ENCODE results near the gene CREM. TPM values are rescaled to one million over a fixed set of nuclear protein-coding genes. Genes with fewer than 3 reads are reported as not detected.

Gene CREM
- polyA plus RNA-seq, 1 of the 3 experiments (the other 2 are of a cell fraction), result 41.4 TPM

GRCh38 chr10:35083242-35083641 lies 43.4 kb upstream of the CREM start:
- H3K27ac ChIP-seq (ENCODE audit: low read depth in 2 of 2, low read length in 1 of 2), result no peak overlapping the region
- H3K79me2 ChIP-seq (ENCODE audit: insufficient read depth), result peaks cover 91% of the 10 kb centered on the region
- no peak overlapping the region for H3K4me3 ChIP-seq (ENCODE audit: low read depth in 2 of 2, low read length in 1 of 2)
- peaks cover 7% of the 10 kb centered on the region; the same call in 1 of the 2 replicates for H3K9me3 ChIP-seq
- H3K36me3 ChIP-seq (replicated peaks in 1 of 2; ENCODE audit: control insufficient read depth in 1 of 2, insufficient read depth in 2 of 2, low read length in 1 of 2), result peaks cover 0 to 8% of the 10 kb centered on the region in 2 experiments
- POLR2A ChIA-PET, result no interaction called here
- no peaks in the 10 kb centered on the region for H3K9me2 ChIP-seq
- H3K27me3 ChIP-seq (ENCODE audit: insufficient read depth), result no peaks in the 10 kb centered on the region
- 100% methylated on average over 1 of the region's 1 CpG for WGBS (ENCODE audit: low lambda C conversion rate)
- DNase-seq, result no peak
- no peak overlapping the region for H3K9ac ChIP-seq
- TF ChIP-seq RCOR1 (IDR thresholded peaks at IDR 0.05; ENCODE audit: low read length), result no peak
- TF ChIP-seq, protein P1, sequence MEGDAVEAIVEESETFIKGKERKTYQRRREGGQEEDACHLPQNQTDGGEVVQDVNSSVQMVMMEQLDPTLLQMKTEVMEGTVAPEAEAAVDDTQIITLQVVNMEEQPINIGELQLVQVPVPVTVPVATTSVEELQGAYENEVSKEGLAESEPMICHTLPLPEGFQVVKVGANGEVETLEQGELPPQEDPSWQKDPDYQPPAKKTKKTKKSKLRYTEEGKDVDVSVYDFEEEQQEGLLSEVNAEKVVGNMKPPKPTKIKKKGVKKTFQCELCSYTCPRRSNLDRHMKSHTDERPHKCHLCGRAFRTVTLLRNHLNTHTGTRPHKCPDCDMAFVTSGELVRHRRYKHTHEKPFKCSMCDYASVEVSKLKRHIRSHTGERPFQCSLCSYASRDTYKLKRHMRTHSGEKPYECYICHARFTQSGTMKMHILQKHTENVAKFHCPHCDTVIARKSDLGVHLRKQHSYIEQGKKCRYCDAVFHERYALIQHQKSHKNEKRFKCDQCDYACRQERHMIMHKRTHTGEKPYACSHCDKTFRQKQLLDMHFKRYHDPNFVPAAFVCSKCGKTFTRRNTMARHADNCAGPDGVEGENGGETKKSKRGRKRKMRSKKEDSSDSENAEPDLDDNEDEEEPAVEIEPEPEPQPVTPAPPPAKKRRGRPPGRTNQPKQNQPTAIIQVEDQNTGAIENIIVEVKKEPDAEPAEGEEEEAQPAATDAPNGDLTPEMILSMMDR (IDR thresholded peaks at IDR 0.05), result no peak
- TF ChIP-seq, protein P2, sequence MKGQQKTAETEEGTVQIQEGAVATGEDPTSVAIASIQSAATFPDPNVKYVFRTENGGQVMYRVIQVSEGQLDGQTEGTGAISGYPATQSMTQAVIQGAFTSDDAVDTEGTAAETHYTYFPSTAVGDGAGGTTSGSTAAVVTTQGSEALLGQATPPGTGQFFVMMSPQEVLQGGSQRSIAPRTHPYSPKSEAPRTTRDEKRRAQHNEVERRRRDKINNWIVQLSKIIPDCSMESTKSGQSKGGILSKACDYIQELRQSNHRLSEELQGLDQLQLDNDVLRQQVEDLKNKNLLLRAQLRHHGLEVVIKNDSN (IDR thresholded peaks at IDR 0.05; ENCODE audit: borderline replicate concordance, low read depth), result no peak
- no peak for TF ChIP-seq TCF12 (IDR thresholded peaks at IDR 0.05)
- TF ChIP-seq EP300 (IDR thresholded peaks at IDR 0.05; ENCODE audit: borderline replicate concordance in 1 of 2, low read depth in 1 of 2, low read length in 1 of 2), result no peak
- no peak for TF ChIP-seq TEAD4 (IDR thresholded peaks at IDR 0.05; ENCODE audit: borderline replicate concordance, insufficient read depth)
- no peak for TF ChIP-seq GABPA (IDR thresholded peaks at IDR 0.05; ENCODE audit: low read depth)
- no peak for TF ChIP-seq FOXJ3 (CRISPR knock-in tag; IDR thresholded peaks at IDR 0.05)
- no peak for TF ChIP-seq FOXM1 (IDR thresholded peaks at IDR 0.05; ENCODE audit: low read depth)
- TF ChIP-seq SMC3 (IDR thresholded peaks at IDR 0.05; ENCODE audit: low read depth, low read length), result no peak
- TF ChIP-seq TAF1 (IDR thresholded peaks at IDR 0.05; ENCODE audit: borderline replicate concordance, low read depth, low read length), result no peak
- TF ChIP-seq RXRA (IDR thresholded peaks at IDR 0.05; ENCODE audit: borderline replicate concordance, low read depth), result no peak
- no peak overlapping the region for H3K4me2 ChIP-seq
- H2AFZ ChIP-seq (ENCODE audit: low read depth), result no peak overlapping the region
- H3F3A ChIP-seq (replicated peaks; ENCODE audit: insufficient read depth), result peaks cover 24% of the 10 kb centered on the region
- no peaks in the 10 kb centered on the region for H3K4me1 ChIP-seq (ENCODE audit: control insufficient read depth in 1 of 2, insufficient read depth in 2 of 2, low read depth in 1 of 2, low read length in 1 of 2)
- CTCF ChIA-PET, result no interaction called here
- no peaks in the 10 kb centered on the region for H4K20me1 ChIP-seq (ENCODE audit: insufficient read depth)

- CTCF ChIA-PET, result interaction anchor here (1.1 to 2.4 kb wide), 3 partner anchors 10 to 125 kb away, joined by 3 to 7 read pairs (median 6); no protein-coding TSS in a partner anchor
- H3F3A ChIP-seq (replicated peaks; ENCODE audit: insufficient read depth), result no peaks in the 10 kb centered on the region
- peaks cover 56% of the 10 kb centered on the region for H3K79me2 ChIP-seq (ENCODE audit: insufficient read depth)
These were observed 37.0 kb upstream of the CREM start for GRCh38 chr10:35089611-35090161.

More at GRCh38 chr10:35089611-35090161, 37.0 kb upstream of the CREM start:
- Histone ChIP-seq H3K9me2 (no peaks in the 10 kb centered on the region), H3K4me3 (ENCODE audit: low read depth in 2 of 2, low read length in 1 of 2) (peak overlapping the region; percentile 64 to 82), H3K27ac (ENCODE audit: low read depth in 2 of 2, low read length in 1 of 2) (peak overlapping the region; percentile 80 to 87; a peak in 2 of 4 replicates), H3K4me1 (ENCODE audit: control insufficient read depth in 1 of 2, insufficient read depth in 2 of 2, low read depth in 1 of 2, low read length in 1 of 2) (peaks cover 2 to 5% of the 10 kb centered on the region in 2 experiments; a peak in 1 of 4 replicates), H3K27me3 (ENCODE audit: insufficient read depth) (no peaks in the 10 kb centered on the region), H3K36me3 (replicated peaks in 1 of 2; ENCODE audit: control insufficient read depth in 1 of 2, insufficient read depth in 2 of 2, low read length in 1 of 2) (peaks cover 0 to 8% of the 10 kb centered on the region in 2 experiments), H3K9me3 (no peaks in the 10 kb centered on the region), H3K4me2 (peak overlapping the region; percentile 91), H3K9ac (peak overlapping the region; percentile 91), H4K20me1 (ENCODE audit: insufficient read depth) (no peaks in the 10 kb centered on the region), H2AFZ (ENCODE audit: low read depth) (peak overlapping the region; percentile 93; the same call in 1 of the 2 replicates)
- POLR2A ChIA-PET, result no interaction called here
- DNase-seq, result no peak
- WGBS (ENCODE audit: low lambda C conversion rate), result under 1% methylated on average over 14 of the region's 27 CpGs
- TF ChIP-seq GABPA (IDR thresholded peaks at IDR 0.05; ENCODE audit: low read depth) (no peak), PBX3 (IDR thresholded peaks at IDR 0.05) (0 out of 2 replicates have a peak, but pooled peaks have one; percentile 8)
